ENCODE measurements around the gene WNK2. TPM values are rescaled to one million over a fixed set of nuclear protein-coding genes. Genes with fewer than 3 reads are reported as not detected.

WNK2 gene
- total RNA-seq, 1 experiment from 2014 or later: 0.07 TPM

- no peak overlapping the region for H3K27ac Mint-ChIP-seq (ENCODE audit: low read depth, unreplicated experiment)
Observed at GRCh38 chr9:93182572-93182971, 1.4 kb upstream of the WNK2 start.

GRCh38 chr9:93183131-93183662, 742 bp upstream of the WNK2 start:
- TF ChIP-seq CTCF (IDR thresholded peaks at IDR 0.05; ENCODE audit: unreplicated experiment): no peak
- H3K4me3 Mint-ChIP-seq (ENCODE audit: unreplicated experiment): no peak overlapping the region
- intact Hi-C loops (cut with micrococcal nuclease): no loop called here
- no peaks in the 10 kb centered on the region for H3K27me3 Mint-ChIP-seq (ENCODE audit: insufficient read depth, unreplicated experiment)
- ChIA-PET POLR2A (no interaction called here), CTCF (interaction anchor here (0.6 kb wide), 1 partner anchor 1035 kb away, joined by 3 read pairs; no protein-coding TSS in a partner anchor)
- no TSS peak for BruUV-seq (replicated peaks)
- H3K9me3 Mint-ChIP-seq (ENCODE audit: unreplicated experiment): no peaks in the 10 kb centered on the region
- no peak overlapping the region for H3K27ac Mint-ChIP-seq (ENCODE audit: low read depth, unreplicated experiment)
- peaks cover 5% of the 10 kb centered on the region for H3K36me3 Mint-ChIP-seq (ENCODE audit: insufficient read depth, unreplicated experiment)
- no peak for DNase-seq (ENCODE audit: unreplicated experiment)
- H3K4me1 Mint-ChIP-seq (ENCODE audit: insufficient read depth, unreplicated experiment): no peaks in the 10 kb centered on the region

More at GRCh38 chr9:93182572-93182971, 1.4 kb upstream of the WNK2 start:
- ChIA-PET POLR2A (no interaction called here), CTCF (no interaction called here)
- no peak for DNase-seq (ENCODE audit: unreplicated experiment)
- no TSS peak for BruUV-seq (replicated peaks)
- no peaks in the 10 kb centered on the region for H3K9me3 Mint-ChIP-seq (ENCODE audit: unreplicated experiment)
- H3K36me3 Mint-ChIP-seq (ENCODE audit: insufficient read depth, unreplicated experiment): peaks cover 5% of the 10 kb centered on the region
- TF ChIP-seq CTCF (IDR thresholded peaks at IDR 0.05; ENCODE audit: unreplicated experiment): no peak
- no peaks in the 10 kb centered on the region for H3K4me1 Mint-ChIP-seq (ENCODE audit: insufficient read depth, unreplicated experiment)
- H3K27me3 Mint-ChIP-seq (ENCODE audit: insufficient read depth, unreplicated experiment): no peaks in the 10 kb centered on the region
- no peak overlapping the region for H3K4me3 Mint-ChIP-seq (ENCODE audit: unreplicated experiment)
- intact Hi-C loops (cut with micrococcal nuclease): no loop called here

GRCh38 chr9:93184432-93185265, 710 bp downstream of the WNK2 start:
- Mint-ChIP-seq H3K27me3 (ENCODE audit: insufficient read depth, unreplicated experiment) (no peaks in the 10 kb centered on the region), H3K4me1 (ENCODE audit: insufficient read depth, unreplicated experiment) (no peaks in the 10 kb centered on the region), H3K36me3 (ENCODE audit: insufficient read depth, unreplicated experiment) (peaks cover 5% of the 10 kb centered on the region), H3K27ac (ENCODE audit: low read depth, unreplicated experiment) (no peak overlapping the region), H3K4me3 (ENCODE audit: unreplicated experiment) (no peak overlapping the region), H3K9me3 (ENCODE audit: unreplicated experiment) (no peaks in the 10 kb centered on the region)
- no peak for TF ChIP-seq CTCF (IDR thresholded peaks at IDR 0.05; ENCODE audit: unreplicated experiment)
- POLR2A ChIA-PET: no interaction called here
- no peak for DNase-seq (ENCODE audit: unreplicated experiment)
- intact Hi-C loops (cut with micrococcal nuclease): no loop called here
- CTCF ChIA-PET: no interaction called here
- no TSS peak for BruUV-seq (replicated peaks)

GRCh38 chr9:93185266-93186214, 1.6 kb downstream of the WNK2 start:
- no TSS peak for BruUV-seq (replicated peaks)
- H3K4me1 Mint-ChIP-seq (ENCODE audit: insufficient read depth, unreplicated experiment): no peaks in the 10 kb centered on the region
- H3K36me3 Mint-ChIP-seq (ENCODE audit: insufficient read depth, unreplicated experiment): no peaks in the 10 kb centered on the region
- no peak overlapping the region for H3K4me3 Mint-ChIP-seq (ENCODE audit: unreplicated experiment)
- intact Hi-C loops (cut with micrococcal nuclease): no loop called here
- CTCF ChIA-PET: interaction anchor here (0.6 kb wide), 1 partner anchor 79 kb away, joined by 5 read pairs; no protein-coding TSS in a partner anchor
- no peak for TF ChIP-seq CTCF (IDR thresholded peaks at IDR 0.05; ENCODE audit: unreplicated experiment)
- no peak overlapping the region for H3K27ac Mint-ChIP-seq (ENCODE audit: low read depth, unreplicated experiment)
- no peaks in the 10 kb centered on the region for H3K27me3 Mint-ChIP-seq (ENCODE audit: insufficient read depth, unreplicated experiment)
- POLR2A ChIA-PET: no interaction called here
- H3K9me3 Mint-ChIP-seq (ENCODE audit: unreplicated experiment): no peaks in the 10 kb centered on the region
- DNase-seq (ENCODE audit: unreplicated experiment): no peak

Measured in MCF 10A (cell line).